ENCODE data around the gene RBM34.

DNA sequence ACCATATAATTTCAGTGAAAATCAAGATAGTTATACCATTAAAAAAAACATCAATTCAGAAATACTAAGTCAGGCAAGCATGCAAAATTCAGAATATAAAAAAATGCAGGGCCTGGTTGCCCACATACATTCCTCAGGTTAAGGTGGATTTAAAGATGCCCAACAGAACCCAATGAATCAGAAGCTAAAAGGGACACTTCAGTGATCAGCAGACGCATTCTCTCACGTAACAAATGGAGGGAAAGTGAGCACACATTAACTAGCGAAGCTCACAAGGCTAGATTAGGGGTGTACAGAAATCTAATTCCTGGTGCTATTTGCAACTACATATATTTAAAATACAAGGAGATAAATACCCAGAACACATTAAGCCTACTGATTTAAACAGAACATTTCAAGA lies 49.9 kb downstream of the RBM34 start:
- no peak for TF ChIP-seq CTBP1 (IDR thresholded peaks at IDR 0.05; ENCODE audit: borderline replicate concordance)
- TF ChIP-seq, protein P1, sequence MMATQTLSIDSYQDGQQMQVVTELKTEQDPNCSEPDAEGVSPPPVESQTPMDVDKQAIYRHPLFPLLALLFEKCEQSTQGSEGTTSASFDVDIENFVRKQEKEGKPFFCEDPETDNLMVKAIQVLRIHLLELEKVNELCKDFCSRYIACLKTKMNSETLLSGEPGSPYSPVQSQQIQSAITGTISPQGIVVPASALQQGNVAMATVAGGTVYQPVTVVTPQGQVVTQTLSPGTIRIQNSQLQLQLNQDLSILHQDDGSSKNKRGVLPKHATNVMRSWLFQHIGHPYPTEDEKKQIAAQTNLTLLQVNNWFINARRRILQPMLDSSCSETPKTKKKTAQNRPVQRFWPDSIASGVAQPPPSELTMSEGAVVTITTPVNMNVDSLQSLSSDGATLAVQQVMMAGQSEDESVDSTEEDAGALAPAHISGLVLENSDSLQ (IDR thresholded peaks at IDR 0.05): no peak
